DOHH2 (cell line): ENCODE measurements around the gene INKA2.

Source experiments
- EZH2phosphoT487 ChIP-seq: fragments of 200-600 bp; sonication (generic); IDR thresholded peaks from 2 replicates; pipeline ENCODE4 v1.6.1; 2017; ENCODE audit warnings: borderline replicate concordance, mild to moderate bottlenecking, antibody characterized with exemption, low read length, moderate library complexity, mixed read lengths
- TF ChIP-seq, protein P1 (sequence below): fragments of 200-600 bp; sonication (generic); IDR thresholded peaks from one replicate; pipeline ENCODE4 v1.5.1; 2014; ENCODE audit warnings: antibody characterized with exemption, mild to moderate bottlenecking, low read depth, low read length; ENCODE audit not compliant: poor library complexity, severe bottlenecking

- TF ChIP-seq, protein P1, sequence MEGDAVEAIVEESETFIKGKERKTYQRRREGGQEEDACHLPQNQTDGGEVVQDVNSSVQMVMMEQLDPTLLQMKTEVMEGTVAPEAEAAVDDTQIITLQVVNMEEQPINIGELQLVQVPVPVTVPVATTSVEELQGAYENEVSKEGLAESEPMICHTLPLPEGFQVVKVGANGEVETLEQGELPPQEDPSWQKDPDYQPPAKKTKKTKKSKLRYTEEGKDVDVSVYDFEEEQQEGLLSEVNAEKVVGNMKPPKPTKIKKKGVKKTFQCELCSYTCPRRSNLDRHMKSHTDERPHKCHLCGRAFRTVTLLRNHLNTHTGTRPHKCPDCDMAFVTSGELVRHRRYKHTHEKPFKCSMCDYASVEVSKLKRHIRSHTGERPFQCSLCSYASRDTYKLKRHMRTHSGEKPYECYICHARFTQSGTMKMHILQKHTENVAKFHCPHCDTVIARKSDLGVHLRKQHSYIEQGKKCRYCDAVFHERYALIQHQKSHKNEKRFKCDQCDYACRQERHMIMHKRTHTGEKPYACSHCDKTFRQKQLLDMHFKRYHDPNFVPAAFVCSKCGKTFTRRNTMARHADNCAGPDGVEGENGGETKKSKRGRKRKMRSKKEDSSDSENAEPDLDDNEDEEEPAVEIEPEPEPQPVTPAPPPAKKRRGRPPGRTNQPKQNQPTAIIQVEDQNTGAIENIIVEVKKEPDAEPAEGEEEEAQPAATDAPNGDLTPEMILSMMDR, result no peak
- no peak for TF ChIP-seq EZH2phosphoT487
These were observed 31.7 kb upstream of the INKA2 start for GRCh38 chr1:111770916-111771315.
